Activated CD4-positive, alpha-beta T cell treated with anti-CD3 and anti-CD28 coated beads for 36 hours (primary cell): Measurements from ENCODE around the gene KY. TPM values are rescaled to one million over a fixed set of nuclear protein-coding genes. Genes with fewer than 3 reads are reported as not detected.

Experiments used
- ATAC-seq: fragments of 200-7000 bp; cut with Tn5 transposase; one replicate; pipeline ENCODE4 v1.10.0; 2021; ENCODE audit warnings: mild to moderate bottlenecking, moderate library complexity
- CTCF ChIA-PET: fragments of 350-600 bp; sonication (Branson Sonifier 250); formaldehyde crosslinking; loops from one replicate; lab custom pipeline; 2021; ENCODE audit warnings: antibody characterized with exemption; lab: Charles Lee
- POLR2A ChIA-PET: fragments of 350-600 bp; sonication (Branson Sonifier 250); formaldehyde crosslinking; loops from one replicate; lab custom pipeline; 2021; ENCODE audit warnings: antibody characterized with exemption, inconsistent platforms; lab: Charles Lee
- DNase-seq: peaks from one replicate; pipeline ENCODE4 v3.0.0-alpha.2; 2020
- H3K27ac Mint-ChIP-seq: one replicate; pipeline ENCODE4 v1.8.0; 2021; ENCODE audit warnings: mixed read lengths
- H3K27me3 Mint-ChIP-seq: one replicate; pipeline ENCODE4 v1.8.0; 2021; ENCODE audit warnings: mixed read lengths
- H3K36me3 Mint-ChIP-seq: one replicate; pipeline ENCODE4 v1.8.0; 2021; ENCODE audit warnings: low read depth, mixed read lengths
- H3K4me1 Mint-ChIP-seq: one replicate; pipeline ENCODE4 v1.8.0; 2021; ENCODE audit warnings: mixed read lengths
- H3K4me3 Mint-ChIP-seq: one replicate; pipeline ENCODE4 v1.8.0; 2021; ENCODE audit warnings: mild to moderate bottlenecking, moderate library complexity, mixed read lengths
- H3K9me3 Mint-ChIP-seq: one replicate; pipeline ENCODE4 v1.8.0; 2021; ENCODE audit warnings: low read depth, mixed read lengths
- intact Hi-C, 2 experiments: fragments of 100-400 bp; cut with DNase I in 1 of 2; cut with micrococcal nuclease in 1 of 2; formaldehyde crosslinking; loops; one replicate each; pipeline versions ENCODE4 v1.14.2 to v1.15.1; 2022 to 2024; cut with DNase I, micrococcal nuclease
- total RNA-seq, 2 experiments: library from RNA; stranded (reverse); gene quantifications; one replicate each; pipeline ENCODE4 v1.2.3, GENCODE V29; 2021

The KY gene
- total RNA-seq, 2 experiments from 2014 or later = not detected

DNA sequence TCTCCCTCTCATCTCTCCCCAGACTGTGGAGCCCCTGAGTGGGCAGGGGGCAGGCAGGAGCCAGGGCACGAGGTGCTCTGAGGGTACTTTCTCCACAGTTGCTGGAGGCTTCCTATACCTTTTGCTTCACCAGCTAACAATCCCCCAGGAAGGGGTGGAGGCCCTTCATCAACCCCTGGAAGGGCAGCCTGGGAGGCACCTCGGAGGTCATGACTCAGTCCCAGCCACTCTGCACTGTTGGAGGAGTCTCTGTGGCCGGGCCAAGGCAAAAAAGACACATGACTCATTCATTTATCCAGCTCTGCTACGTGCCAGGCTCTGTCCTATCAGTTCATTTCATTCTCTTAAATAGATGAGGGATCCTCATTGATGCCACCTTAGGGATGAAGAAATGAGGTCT, 15.6 kb upstream of the KY start:
- Mint-ChIP-seq H3K27ac (no peak overlapping the region), H3K9me3 (no peaks in the 10 kb centered on the region), H3K4me3 (no peak overlapping the region), H3K36me3 (no peaks in the 10 kb centered on the region), H3K4me1 (no peaks in the 10 kb centered on the region), H3K27me3 (peaks cover 6% of the 10 kb centered on the region)
- intact Hi-C loops = no loop called here
- ChIA-PET CTCF (no interaction called here), POLR2A (no interaction called here)
- no peak for DNase-seq
- ATAC-seq = no peak

DNA sequence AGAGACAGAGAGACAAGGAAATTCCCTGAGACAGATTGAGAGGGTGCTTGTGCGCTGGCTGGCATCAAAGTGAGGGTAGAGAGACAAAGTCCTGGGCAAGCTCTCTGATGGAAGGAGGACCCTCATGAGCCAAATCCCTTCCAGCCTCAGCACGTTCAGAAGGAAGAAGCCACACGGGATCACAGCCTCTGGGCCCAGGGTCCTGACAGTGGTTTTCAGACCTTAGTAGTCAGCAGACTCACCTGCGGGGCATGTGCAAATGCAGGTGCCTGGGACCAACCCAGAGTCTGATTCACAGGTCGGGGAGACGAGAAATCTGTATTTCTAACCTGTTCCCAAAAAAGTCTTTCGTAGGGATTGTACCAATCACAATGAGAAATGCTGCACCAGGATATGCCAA, 15.2 kb upstream of the KY start:
- ChIA-PET POLR2A (no interaction called here), CTCF (no interaction called here)
- no peak for ATAC-seq
- no peak for DNase-seq
- intact Hi-C loops = no loop called here
- Mint-ChIP-seq H3K27ac (no peak overlapping the region), H3K27me3 (peaks cover 8% of the 10 kb centered on the region), H3K36me3 (no peaks in the 10 kb centered on the region), H3K9me3 (no peaks in the 10 kb centered on the region), H3K4me1 (no peaks in the 10 kb centered on the region), H3K4me3 (no peak overlapping the region)

DNA sequence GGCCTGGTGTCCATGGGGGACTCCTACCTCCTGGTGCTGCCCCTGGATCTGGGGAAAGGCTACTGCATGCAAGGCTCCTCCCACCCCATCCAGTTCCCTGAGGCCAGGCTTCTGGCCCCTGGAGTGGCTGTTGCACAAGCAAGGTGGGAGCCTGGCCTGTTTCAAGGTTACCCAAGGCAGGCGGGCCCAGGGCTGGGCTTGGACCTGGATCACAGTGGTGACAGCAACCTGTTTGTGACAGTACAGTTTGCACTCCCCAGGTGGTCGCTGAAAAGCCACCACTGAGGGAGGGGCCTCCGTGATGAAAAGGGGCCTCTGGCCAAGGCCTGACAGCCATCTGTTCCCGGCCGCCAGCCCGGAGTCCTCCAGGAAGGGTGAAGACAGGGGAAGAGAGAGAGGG, 14.4 kb upstream of the KY start:
- peaks cover 6% of the 10 kb centered on the region for H3K27me3 Mint-ChIP-seq

DNA sequence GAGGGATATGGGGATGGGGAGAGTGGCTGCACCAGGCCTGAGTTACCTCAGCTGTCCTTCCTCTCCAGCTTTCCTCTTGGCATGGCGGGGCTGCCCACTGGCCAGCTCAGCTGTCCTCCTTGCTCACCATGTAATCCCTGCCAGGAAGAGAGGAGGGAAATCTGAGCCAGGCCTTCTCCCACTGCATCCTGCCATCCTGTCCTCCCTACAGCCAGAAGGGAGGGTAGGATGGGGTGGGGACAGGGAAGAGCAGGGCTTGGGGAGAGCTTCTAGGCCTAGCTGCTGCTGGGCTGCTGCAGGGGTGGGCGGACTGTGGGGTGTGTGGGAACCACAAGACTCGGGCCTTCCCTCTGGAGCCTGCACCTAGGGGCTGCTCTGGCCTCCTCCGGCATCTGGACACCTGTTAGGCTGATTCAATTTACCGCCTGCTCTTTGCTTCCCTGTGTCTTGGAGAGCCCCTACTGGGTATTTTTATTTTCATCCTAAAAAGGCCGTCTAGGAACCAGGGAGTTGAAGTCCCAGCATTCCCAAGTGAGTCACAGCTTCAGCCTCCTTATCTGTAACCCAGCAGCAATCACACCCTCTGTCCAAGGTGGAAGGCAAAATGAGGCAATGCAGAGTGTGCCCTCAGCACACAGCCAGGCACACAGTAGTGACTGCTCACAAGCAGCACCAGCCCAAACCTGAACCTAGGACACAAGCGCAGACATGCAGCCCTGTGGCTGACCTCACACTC, 13.1 kb upstream of the KY start:
- Mint-ChIP-seq H3K27me3 (peaks cover 6% of the 10 kb centered on the region), H3K4me3 (no peak overlapping the region), H3K36me3 (no peaks in the 10 kb centered on the region), H3K27ac (no peak overlapping the region), H3K9me3 (no peaks in the 10 kb centered on the region), H3K4me1 (no peaks in the 10 kb centered on the region)
- DNase-seq (no peak), ATAC-seq (no peak)
- POLR2A ChIA-PET = no interaction called here
- CTCF ChIA-PET = no interaction called here
- intact Hi-C loops = no loop called here

More for the DNA sequence above, 14.4 kb upstream of the KY start:
- Mint-ChIP-seq H3K27ac (no peak overlapping the region), H3K4me1 (no peaks in the 10 kb centered on the region), H3K36me3 (no peaks in the 10 kb centered on the region), H3K9me3 (no peaks in the 10 kb centered on the region), H3K4me3 (no peak overlapping the region)
- intact Hi-C loops = no loop called here
- ChIA-PET POLR2A (no interaction called here), CTCF (no interaction called here)
- DNase-seq (no peak), ATAC-seq (no peak)

DNA sequence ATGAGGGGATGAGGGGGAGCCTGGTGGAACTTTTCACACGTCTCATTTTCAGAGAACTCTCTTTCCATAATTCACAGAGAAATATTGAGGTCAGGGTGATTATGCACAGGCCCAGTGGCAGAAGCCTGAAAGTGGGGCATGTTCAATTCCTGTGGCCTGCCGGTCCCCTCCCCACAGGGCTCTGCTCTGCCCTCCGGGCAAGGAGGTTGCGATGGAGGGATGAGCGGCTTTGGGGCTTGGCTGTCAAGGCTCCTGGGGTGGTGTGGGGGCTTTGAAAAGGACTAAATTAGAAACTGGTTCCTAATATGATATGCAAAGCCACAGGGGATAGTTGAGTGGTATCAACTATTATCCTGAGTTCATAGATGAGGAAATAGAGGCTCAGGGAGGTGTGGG, 9.2 kb upstream of the KY start:
- H3K9me3 Mint-ChIP-seq = no peaks in the 10 kb centered on the region
- ChIA-PET POLR2A (no interaction called here), CTCF (interaction anchor here (0.7 kb wide), 1 partner anchor 64 kb away, joined by 3 read pairs; no protein-coding TSS in a partner anchor)
- no peaks in the 10 kb centered on the region for H3K36me3 Mint-ChIP-seq
- H3K27me3 Mint-ChIP-seq = peaks cover 2% of the 10 kb centered on the region
- H3K4me1 Mint-ChIP-seq = no peaks in the 10 kb centered on the region
- no peak overlapping the region for H3K4me3 Mint-ChIP-seq
- no peak for DNase-seq
- ATAC-seq = no peak
- intact Hi-C loops = no loop called here
- no peak overlapping the region for H3K27ac Mint-ChIP-seq

DNA sequence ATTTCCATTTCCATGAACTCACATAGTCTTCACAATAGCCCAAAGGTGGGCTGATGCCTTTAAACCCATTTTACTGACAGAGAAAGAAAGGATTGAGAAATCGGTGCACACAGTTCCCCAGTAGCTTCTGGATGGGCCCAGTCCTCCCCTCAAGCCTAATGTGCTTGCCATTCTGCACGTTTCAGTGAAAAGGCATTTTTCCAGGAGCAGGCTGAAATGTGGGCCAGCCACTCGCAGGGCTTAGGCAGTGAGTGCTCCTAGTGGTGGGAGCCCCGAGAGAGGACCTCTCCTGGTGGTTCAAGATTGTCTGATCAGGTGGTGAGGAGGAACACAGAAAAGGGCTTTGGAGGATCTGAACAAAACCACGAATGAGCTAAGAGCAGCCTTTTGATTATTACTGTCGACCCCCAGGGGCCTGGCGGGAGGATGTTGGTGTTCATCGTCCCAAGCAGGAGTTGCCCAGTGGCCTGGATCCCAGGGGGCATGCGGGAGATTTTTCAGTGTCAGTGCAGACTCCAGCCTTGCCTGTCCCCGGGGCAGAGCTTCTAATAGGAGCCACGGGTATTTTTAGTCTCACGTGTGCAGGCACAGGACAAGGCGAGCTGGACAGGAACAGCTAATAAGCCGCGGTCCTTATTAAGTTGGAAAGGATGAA, 8.7 kb upstream of the KY start:
- CTCF ChIA-PET = interaction anchor here (0.7 kb wide), 1 partner anchor 63 kb away, joined by 3 read pairs; no protein-coding TSS in a partner anchor
- Mint-ChIP-seq H3K27ac (no peak overlapping the region), H3K4me3 (no peak overlapping the region), H3K4me1 (no peaks in the 10 kb centered on the region), H3K9me3 (no peaks in the 10 kb centered on the region), H3K27me3 (peaks cover 5% of the 10 kb centered on the region), H3K36me3 (no peaks in the 10 kb centered on the region)
- POLR2A ChIA-PET = no interaction called here
- DNase-seq (no peak), ATAC-seq (no peak)
- intact Hi-C loops = no loop called here

DNA sequence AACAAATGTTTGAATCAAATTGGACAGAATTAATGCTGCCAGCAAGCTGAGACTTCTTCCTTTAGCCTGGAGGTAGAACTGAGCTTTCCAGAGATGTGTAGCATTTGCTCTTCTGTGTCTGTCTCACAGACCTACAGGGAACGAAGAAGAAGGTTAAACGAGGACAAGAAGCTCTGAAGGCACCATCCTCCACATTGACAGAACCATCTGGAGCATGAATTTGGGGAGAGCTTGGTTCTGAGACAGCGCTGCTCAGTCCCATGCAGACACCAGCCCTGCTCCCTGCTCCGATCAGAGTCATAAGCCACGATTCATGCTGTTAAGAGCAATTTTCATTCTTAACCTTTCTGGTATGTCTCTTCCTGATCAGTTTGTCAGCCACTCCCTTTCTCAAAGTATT, 7.7 kb upstream of the KY start:
- Mint-ChIP-seq H3K4me1 (no peaks in the 10 kb centered on the region), H3K36me3 (no peaks in the 10 kb centered on the region), H3K4me3 (no peak overlapping the region), H3K27ac (no peak overlapping the region), H3K9me3 (no peaks in the 10 kb centered on the region), H3K27me3 (peaks cover 9% of the 10 kb centered on the region)
- CTCF ChIA-PET = no interaction called here
- POLR2A ChIA-PET = no interaction called here
- ATAC-seq (no peak), DNase-seq (no peak)
- intact Hi-C loops = no loop called here

DNA sequence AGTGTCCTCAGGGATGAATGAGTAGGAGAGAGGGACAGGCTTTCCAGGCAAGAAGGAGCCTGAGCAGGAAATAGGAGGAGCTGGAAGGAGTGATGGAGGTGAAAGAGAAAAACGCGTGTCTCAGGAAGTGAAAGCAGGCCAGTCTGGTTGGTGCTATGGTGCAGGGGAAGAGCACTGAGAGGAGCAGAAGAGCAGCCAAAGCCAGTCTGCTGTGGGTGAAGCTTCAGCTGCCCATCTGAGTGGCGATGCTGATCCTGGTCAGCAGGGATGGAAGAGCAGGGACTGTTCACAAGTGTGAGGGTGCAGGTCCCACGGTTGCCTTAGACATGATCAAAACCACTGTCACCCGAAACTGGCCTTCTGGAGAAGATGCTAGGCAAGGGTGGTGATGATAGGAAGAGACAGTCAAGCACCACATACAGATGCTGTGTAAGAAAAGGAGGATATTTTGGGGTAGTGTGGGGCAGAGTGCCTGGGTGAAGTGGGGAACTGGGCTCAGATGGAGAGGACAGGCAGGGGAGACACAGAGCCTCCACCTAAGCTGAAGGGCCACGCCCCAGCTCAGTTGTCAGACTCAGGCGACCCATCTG, 5.5 kb upstream of the KY start:
- ATAC-seq (no peak), DNase-seq (no peak)
- ChIA-PET POLR2A (no interaction called here), CTCF (no interaction called here)
- no peaks in the 10 kb centered on the region for H3K9me3 Mint-ChIP-seq
- H3K27me3 Mint-ChIP-seq = peaks cover 18% of the 10 kb centered on the region
- no peak overlapping the region for H3K27ac Mint-ChIP-seq
- no peaks in the 10 kb centered on the region for H3K4me1 Mint-ChIP-seq
- intact Hi-C loops = no loop called here
- no peak overlapping the region for H3K4me3 Mint-ChIP-seq
- no peaks in the 10 kb centered on the region for H3K36me3 Mint-ChIP-seq

DNA sequence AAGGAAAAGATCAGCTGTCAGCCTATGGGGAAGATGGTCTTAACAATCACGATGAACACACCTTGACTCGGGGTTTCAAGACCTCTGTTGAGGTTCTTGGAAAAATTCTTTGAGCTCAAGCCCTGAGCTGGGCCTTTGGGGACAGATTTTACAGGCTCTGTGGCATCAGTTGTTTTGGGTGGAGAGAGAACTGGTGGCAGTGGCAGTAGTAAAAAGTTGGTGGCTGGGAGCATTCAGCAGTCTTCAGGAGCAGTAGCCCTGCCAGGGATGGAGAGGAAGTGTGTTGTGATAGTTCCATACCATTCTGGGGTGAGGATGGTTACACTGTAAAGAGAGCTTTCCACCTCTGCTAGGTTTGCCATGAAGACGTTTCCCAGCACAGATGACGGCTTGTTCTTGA, 4.9 kb upstream of the KY start:
- ATAC-seq = no peak
- intact Hi-C loops = no loop called here
- ChIA-PET CTCF (no interaction called here), POLR2A (no interaction called here)
- Mint-ChIP-seq H3K4me1 (no peaks in the 10 kb centered on the region), H3K36me3 (no peaks in the 10 kb centered on the region), H3K9me3 (no peaks in the 10 kb centered on the region), H3K27me3 (peaks cover 19% of the 10 kb centered on the region), H3K27ac (no peak overlapping the region), H3K4me3 (no peak overlapping the region)
- DNase-seq = no peak

DNA sequence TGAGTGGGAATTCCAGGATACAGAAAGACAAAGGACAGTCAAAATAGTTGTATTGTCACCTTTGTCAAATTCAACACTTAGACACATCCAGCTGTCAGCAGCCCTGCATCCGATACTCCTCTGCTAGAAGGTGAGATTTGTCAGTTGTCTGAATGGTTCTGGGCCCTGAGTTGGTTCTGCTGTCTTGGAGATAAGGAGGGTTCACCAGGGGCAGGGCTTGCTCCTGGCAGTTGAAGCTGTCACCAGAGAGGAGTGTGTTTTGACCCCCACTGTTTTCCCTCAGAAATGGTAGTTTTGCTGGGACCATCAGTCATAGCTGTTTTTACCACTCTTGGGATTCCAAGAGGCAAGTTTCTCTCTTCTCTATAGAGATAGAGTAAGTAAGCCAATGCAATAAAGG, 3.2 kb upstream of the KY start:
- H3K4me3 Mint-ChIP-seq = no peak overlapping the region
- DNase-seq (no peak), ATAC-seq (no peak)
- peaks cover 28% of the 10 kb centered on the region for H3K27me3 Mint-ChIP-seq
- POLR2A ChIA-PET = no interaction called here
- intact Hi-C loops = no loop called here
- H3K27ac Mint-ChIP-seq = no peak overlapping the region
- no peaks in the 10 kb centered on the region for H3K9me3 Mint-ChIP-seq
- CTCF ChIA-PET = no interaction called here
- no peaks in the 10 kb centered on the region for H3K4me1 Mint-ChIP-seq
- H3K36me3 Mint-ChIP-seq = no peaks in the 10 kb centered on the region

DNA sequence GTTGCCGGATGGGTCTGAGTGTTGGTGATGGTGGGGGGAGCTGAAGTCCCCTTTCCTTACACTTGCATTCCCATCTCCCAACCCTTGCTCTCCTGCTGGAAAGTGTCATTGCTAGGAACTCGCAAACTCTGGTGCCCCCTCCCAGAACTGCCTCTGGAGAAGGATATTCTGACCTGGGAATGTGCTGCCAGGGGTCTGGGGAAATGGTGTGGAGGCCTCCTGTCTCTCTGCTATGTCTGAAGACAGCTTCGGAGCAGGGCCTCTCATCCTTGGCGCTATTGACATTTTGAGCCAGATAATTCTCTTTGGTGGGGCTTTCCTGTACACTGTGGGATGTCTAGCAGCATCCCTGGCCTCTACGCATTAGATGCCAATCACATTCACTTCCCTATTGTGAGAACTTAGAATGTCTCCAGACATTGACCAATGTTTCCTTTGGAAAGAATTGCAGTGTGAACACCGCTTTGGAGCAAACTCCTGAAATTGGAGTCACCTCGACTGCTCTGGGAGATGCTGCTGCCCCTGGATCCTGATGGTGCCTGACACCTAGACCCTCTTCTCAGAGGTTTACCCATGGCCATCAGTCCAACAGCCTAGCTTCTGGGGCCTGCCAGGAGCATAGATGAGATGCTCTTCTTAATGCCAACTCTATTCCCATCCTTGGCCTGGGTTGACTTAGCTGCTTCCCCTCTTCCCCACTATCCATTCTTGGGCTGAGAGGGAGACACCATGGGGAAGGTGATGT, 2.2 kb upstream of the KY start:
- DNase-seq (no peak), ATAC-seq (no peak)
- no peaks in the 10 kb centered on the region for H3K36me3 Mint-ChIP-seq
- no peak overlapping the region for H3K4me3 Mint-ChIP-seq
- no peaks in the 10 kb centered on the region for H3K4me1 Mint-ChIP-seq
- no peaks in the 10 kb centered on the region for H3K9me3 Mint-ChIP-seq
- ChIA-PET POLR2A (no interaction called here), CTCF (interaction anchor here (0.6 kb wide), 1 partner anchor 56 kb away, joined by 3 read pairs; no protein-coding TSS in a partner anchor)
- H3K27ac Mint-ChIP-seq = no peak overlapping the region
- H3K27me3 Mint-ChIP-seq = peaks cover 28% of the 10 kb centered on the region
- intact Hi-C loops = no loop called here
